Measurements from ENCODE around the gene SRPX.

- TF ChIP-seq POLR2A (IDR thresholded peaks at IDR 0.05; ENCODE audit: low read length) (no peak), GATA1 (IDR thresholded peaks at IDR 0.05; ENCODE audit: low read depth, low read length) (no peak)
Observed at GRCh38 chrX:38108364-38108763, 112.3 kb downstream of the SRPX start.
